ENCODE results near the gene NEK3.

DNA sequence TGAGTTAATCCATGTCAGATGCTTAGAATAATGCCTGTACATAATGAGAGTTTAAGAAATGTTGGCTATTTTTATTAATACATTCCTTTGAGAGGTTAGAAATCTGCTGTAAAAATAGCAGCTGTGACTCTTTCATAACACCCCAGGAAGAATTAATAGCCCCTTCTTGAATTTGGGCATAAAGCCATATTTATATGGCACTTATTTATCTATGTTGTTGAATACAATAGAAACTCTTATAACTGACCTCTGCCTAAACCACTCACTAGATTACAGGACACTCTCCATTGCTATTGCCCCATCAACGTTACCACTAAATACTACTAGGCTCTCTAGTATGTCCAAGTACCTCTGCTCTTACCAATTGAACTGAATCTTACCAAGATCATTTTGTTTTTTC is 46.8 kb downstream of the NEK3 start:
- TF ChIP-seq, protein P1, sequence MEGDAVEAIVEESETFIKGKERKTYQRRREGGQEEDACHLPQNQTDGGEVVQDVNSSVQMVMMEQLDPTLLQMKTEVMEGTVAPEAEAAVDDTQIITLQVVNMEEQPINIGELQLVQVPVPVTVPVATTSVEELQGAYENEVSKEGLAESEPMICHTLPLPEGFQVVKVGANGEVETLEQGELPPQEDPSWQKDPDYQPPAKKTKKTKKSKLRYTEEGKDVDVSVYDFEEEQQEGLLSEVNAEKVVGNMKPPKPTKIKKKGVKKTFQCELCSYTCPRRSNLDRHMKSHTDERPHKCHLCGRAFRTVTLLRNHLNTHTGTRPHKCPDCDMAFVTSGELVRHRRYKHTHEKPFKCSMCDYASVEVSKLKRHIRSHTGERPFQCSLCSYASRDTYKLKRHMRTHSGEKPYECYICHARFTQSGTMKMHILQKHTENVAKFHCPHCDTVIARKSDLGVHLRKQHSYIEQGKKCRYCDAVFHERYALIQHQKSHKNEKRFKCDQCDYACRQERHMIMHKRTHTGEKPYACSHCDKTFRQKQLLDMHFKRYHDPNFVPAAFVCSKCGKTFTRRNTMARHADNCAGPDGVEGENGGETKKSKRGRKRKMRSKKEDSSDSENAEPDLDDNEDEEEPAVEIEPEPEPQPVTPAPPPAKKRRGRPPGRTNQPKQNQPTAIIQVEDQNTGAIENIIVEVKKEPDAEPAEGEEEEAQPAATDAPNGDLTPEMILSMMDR (IDR thresholded peaks at IDR 0.05) = no peak
- TF ChIP-seq POLR2AphosphoS5 (IDR thresholded peaks at IDR 0.05) = no peak
- TF ChIP-seq POLR2A (IDR thresholded peaks at IDR 0.05) = no peak
- TF ChIP-seq EP300 (IDR thresholded peaks at IDR 0.05) = no peak

All from stomach (tissue), 4 donors.